ENCODE measurements around the gene CCT5. TPM values are rescaled to one million over a fixed set of nuclear protein-coding genes. Genes with fewer than 3 reads are reported as not detected.

Gene CCT5
- polyA plus RNA-seq, 3 donors: 142 to 236 (median 229) TPM

DNA sequence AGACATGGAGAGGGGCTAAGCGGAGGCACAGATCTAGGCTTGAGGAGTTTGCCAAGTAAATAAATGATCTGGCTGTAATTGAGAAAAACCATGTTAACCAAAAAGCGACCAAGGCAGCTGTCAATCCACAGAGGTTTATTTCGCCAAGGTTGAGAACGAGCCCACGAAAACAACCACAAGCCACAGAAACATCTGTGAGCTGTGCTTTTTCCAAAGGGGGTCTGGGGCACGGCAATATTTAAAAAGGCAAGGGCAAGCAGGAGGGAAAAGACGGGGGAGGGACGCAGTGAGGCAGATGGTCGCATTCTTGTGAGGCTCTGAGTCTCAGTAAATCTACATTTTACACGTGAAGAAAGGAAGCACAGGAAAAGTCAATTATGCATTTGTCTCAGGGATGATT lies 25.4 kb downstream of the CCT5 start:
- H3K9me3 ChIP-seq (replicated peaks in 1 of 2; ENCODE audit: control insufficient read depth in 1 of 2, insufficient read depth in 1 of 2, low read length in 2 of 2): peaks cover 0 to 12% of the 10 kb centered on the region in 2 donors
- no peak for DNase-seq
- H4K20me1 ChIP-seq (ENCODE audit: insufficient read depth, low read length): no peaks in the 10 kb centered on the region
- H3K36me3 Mint-ChIP-seq: no peaks in the 10 kb centered on the region
- no peak overlapping the region for H3K9ac ChIP-seq (ENCODE audit: insufficient read depth, low read length, poor library complexity, severe bottlenecking)
- TF ChIP-seq, protein P1, sequence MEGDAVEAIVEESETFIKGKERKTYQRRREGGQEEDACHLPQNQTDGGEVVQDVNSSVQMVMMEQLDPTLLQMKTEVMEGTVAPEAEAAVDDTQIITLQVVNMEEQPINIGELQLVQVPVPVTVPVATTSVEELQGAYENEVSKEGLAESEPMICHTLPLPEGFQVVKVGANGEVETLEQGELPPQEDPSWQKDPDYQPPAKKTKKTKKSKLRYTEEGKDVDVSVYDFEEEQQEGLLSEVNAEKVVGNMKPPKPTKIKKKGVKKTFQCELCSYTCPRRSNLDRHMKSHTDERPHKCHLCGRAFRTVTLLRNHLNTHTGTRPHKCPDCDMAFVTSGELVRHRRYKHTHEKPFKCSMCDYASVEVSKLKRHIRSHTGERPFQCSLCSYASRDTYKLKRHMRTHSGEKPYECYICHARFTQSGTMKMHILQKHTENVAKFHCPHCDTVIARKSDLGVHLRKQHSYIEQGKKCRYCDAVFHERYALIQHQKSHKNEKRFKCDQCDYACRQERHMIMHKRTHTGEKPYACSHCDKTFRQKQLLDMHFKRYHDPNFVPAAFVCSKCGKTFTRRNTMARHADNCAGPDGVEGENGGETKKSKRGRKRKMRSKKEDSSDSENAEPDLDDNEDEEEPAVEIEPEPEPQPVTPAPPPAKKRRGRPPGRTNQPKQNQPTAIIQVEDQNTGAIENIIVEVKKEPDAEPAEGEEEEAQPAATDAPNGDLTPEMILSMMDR (IDR thresholded peaks at IDR 0.05): no peak
- intact Hi-C loops (cut with micrococcal nuclease): no loop called here
- H3K36me3 ChIP-seq (replicated peaks in 1 of 2; ENCODE audit: control insufficient read depth in 1 of 2, insufficient read depth in 2 of 2, low read length in 2 of 2): no peaks in the 10 kb centered on the region
- H3K4me3 ChIP-seq (replicated peaks in 1 of 3; ENCODE audit: low read depth in 2 of 3, low read length in 3 of 3): no peak overlapping the region
- no peak overlapping the region for H2AFZ ChIP-seq (ENCODE audit: insufficient read depth, low read depth, low read length, poor library complexity, severe bottlenecking)
- H3K4me2 ChIP-seq (replicated peaks; ENCODE audit: extremely low read depth, low read length, poor library complexity, severe bottlenecking): no peak overlapping the region
- H3K4me3 Mint-ChIP-seq: peak overlapping the region in 1 of 2 donors; percentile 49
- peaks cover 0 to 15% (median 14%) of the 10 kb centered on the region in 7 donors for H3K9me3 Mint-ChIP-seq
- no peaks in the 10 kb centered on the region for H3K79me2 ChIP-seq (ENCODE audit: insufficient read depth, low read length)
- H3K27me3 Mint-ChIP-seq (ENCODE audit: low read depth in 3 of 3): peaks cover 25 to 44% (median 34%) of the 10 kb centered on the region in 3 donors
- peaks cover 0 to 10% of the 10 kb centered on the region in 2 donors for H3K4me1 ChIP-seq (ENCODE audit: control insufficient read depth in 1 of 2, insufficient read depth in 2 of 2, low read length in 2 of 2)
- H3K27ac ChIP-seq (ENCODE audit: low read depth in 1 of 2, low read length in 2 of 2): no peak overlapping the region
- H3K27me3 ChIP-seq (ENCODE audit: control insufficient read depth in 2 of 2, insufficient read depth in 2 of 2, low read length in 2 of 2): peaks cover 5 to 13% of the 10 kb centered on the region in 2 donors
- H3K27ac Mint-ChIP-seq: no peak overlapping the region
- H3K4me1 Mint-ChIP-seq: peaks cover 26% of the 10 kb centered on the region
- WGBS (ENCODE audit: insufficient coverage): 0% methylated on average over 1 of the region's 10 CpGs

DNA sequence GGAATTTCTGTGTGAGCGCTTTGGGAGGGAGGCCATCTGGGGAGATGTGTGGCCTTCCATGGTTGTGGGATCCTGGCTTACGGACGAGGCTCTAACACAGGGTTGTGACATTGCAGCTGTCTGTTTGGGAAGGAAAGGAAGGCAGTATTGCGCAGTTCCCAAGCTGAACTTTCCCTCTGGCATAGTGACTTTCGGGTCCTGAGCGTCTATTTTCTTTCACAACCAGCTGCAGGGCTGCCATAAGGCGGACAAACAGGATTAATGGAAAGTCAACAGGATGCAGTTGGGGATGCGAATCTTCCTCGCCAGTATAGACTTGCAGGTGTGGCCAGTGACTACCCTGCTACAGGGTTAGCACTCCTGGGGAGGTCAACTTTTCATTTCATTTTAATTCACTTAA lies 25.9 kb downstream of the CCT5 start:
- TF ChIP-seq, protein P1 (IDR thresholded peaks at IDR 0.05): no peak
- peaks cover 21% of the 10 kb centered on the region for H3K4me1 Mint-ChIP-seq
- H3K9me3 Mint-ChIP-seq: peaks cover 0 to 15% (median 14%) of the 10 kb centered on the region in 7 donors
- WGBS (ENCODE audit: insufficient coverage): 47% methylated on average over 6 of the region's 9 CpGs
- intact Hi-C loops (cut with micrococcal nuclease): no loop called here
- H3K36me3 Mint-ChIP-seq: no peaks in the 10 kb centered on the region
- no peak for DNase-seq
- Histone ChIP-seq H3K9me3 (replicated peaks in 1 of 2; ENCODE audit: control insufficient read depth in 1 of 2, insufficient read depth in 1 of 2, low read length in 2 of 2) (peaks cover 0 to 12% of the 10 kb centered on the region in 2 donors), H3K36me3 (replicated peaks in 1 of 2; ENCODE audit: control insufficient read depth in 1 of 2, insufficient read depth in 2 of 2, low read length in 2 of 2) (no peaks in the 10 kb centered on the region), H3K4me1 (ENCODE audit: control insufficient read depth in 1 of 2, insufficient read depth in 2 of 2, low read length in 2 of 2) (peaks cover 0 to 7% of the 10 kb centered on the region in 2 donors), H3K27ac (ENCODE audit: low read depth in 1 of 2, low read length in 2 of 2) (no peak overlapping the region), H4K20me1 (ENCODE audit: insufficient read depth, low read length) (no peaks in the 10 kb centered on the region), H2AFZ (ENCODE audit: insufficient read depth, low read depth, low read length, poor library complexity, severe bottlenecking) (no peak overlapping the region), H3K9ac (ENCODE audit: insufficient read depth, low read length, poor library complexity, severe bottlenecking) (no peak overlapping the region), H3K27me3 (ENCODE audit: control insufficient read depth in 2 of 2, insufficient read depth in 2 of 2, low read length in 2 of 2) (peaks cover 5 to 13% of the 10 kb centered on the region in 2 donors), H3K4me2 (replicated peaks; ENCODE audit: extremely low read depth, low read length, poor library complexity, severe bottlenecking) (no peak overlapping the region), H3K4me3 (replicated peaks in 1 of 3; ENCODE audit: low read depth in 2 of 3, low read length in 3 of 3) (no peak overlapping the region), H3K79me2 (ENCODE audit: insufficient read depth, low read length) (no peaks in the 10 kb centered on the region)
- H3K27me3 Mint-ChIP-seq (ENCODE audit: low read depth in 3 of 3): peaks cover 25 to 44% (median 34%) of the 10 kb centered on the region in 3 donors
- no peak overlapping the region for H3K27ac Mint-ChIP-seq
- peak overlapping the region in 1 of 2 donors; percentile 17 for H3K4me3 Mint-ChIP-seq

Measured in CD14-positive monocyte (primary cell).